ENCODE results near the gene VAPB.

VAPB gene

DNA sequence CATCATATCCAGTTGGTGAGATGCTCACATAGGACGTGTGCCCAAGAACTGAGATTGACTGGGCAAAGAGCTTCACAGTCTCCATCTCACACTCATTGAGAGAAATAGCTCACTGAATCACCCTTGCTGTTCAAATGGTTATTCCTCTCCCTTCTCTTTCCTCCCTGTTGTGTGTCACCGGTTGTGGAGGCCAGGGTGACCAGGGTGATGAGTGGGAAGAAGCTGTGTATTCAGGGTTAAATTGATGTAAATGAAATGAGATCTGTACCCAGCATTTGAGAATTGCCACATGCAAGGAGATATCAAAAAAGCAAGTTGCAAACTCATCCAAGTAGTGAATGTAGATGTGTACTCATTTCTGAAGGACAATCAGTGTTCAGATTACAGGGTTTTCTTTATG lies 36.6 kb upstream of the VAPB start:
- no peak overlapping the region for H3K27ac ChIP-seq
- TF ChIP-seq, protein P1, sequence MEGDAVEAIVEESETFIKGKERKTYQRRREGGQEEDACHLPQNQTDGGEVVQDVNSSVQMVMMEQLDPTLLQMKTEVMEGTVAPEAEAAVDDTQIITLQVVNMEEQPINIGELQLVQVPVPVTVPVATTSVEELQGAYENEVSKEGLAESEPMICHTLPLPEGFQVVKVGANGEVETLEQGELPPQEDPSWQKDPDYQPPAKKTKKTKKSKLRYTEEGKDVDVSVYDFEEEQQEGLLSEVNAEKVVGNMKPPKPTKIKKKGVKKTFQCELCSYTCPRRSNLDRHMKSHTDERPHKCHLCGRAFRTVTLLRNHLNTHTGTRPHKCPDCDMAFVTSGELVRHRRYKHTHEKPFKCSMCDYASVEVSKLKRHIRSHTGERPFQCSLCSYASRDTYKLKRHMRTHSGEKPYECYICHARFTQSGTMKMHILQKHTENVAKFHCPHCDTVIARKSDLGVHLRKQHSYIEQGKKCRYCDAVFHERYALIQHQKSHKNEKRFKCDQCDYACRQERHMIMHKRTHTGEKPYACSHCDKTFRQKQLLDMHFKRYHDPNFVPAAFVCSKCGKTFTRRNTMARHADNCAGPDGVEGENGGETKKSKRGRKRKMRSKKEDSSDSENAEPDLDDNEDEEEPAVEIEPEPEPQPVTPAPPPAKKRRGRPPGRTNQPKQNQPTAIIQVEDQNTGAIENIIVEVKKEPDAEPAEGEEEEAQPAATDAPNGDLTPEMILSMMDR (conservative IDR thresholded peaks at IDR 0.05), result no peak

DNA sequence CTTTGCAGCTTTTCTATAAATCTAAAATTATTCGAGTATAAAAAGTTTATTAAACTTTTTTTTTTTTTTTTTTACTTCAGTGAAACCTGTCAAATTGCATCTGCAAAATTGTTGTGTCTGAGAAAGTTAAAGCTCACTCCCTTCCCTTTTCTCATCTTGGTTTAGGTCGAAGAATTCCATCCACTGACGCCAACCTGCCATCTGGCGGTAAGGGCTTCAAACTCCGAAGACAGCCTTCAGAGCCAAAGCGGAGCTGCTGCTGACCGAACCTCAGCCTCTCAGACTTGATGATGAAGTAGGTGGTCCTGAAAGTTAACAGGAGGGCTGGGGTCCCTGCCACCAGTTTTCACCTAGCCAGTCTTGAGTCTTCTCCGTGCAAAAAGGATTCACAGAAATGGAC lies 29.6 kb upstream of the VAPB start:
- TF ChIP-seq, protein P1 (conservative IDR thresholded peaks at IDR 0.05), result no peak
- no peak overlapping the region for H3K27ac ChIP-seq

DNA sequence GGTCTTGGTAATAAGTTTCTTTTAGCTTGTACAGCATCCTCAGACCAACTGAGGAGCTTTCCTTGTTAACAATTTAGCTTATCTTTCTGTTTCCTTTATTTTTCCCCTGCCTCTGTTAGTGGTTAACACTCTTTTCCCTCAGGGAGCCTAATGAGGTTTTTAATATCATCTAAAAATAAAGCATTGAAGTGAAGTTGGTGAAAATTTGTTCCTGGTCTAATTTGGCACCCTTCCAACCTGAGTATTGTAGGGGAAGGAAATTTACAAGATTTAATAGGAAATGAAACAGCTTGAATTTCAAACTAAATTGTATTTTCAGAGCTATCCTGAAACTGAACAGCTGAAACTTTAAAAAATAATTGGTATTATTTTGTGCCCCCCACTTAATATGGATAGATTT lies 28.1 kb upstream of the VAPB start:
- TF ChIP-seq, protein P1 (conservative IDR thresholded peaks at IDR 0.05), result no peak
- no peak overlapping the region for H3K27ac ChIP-seq

DNA sequence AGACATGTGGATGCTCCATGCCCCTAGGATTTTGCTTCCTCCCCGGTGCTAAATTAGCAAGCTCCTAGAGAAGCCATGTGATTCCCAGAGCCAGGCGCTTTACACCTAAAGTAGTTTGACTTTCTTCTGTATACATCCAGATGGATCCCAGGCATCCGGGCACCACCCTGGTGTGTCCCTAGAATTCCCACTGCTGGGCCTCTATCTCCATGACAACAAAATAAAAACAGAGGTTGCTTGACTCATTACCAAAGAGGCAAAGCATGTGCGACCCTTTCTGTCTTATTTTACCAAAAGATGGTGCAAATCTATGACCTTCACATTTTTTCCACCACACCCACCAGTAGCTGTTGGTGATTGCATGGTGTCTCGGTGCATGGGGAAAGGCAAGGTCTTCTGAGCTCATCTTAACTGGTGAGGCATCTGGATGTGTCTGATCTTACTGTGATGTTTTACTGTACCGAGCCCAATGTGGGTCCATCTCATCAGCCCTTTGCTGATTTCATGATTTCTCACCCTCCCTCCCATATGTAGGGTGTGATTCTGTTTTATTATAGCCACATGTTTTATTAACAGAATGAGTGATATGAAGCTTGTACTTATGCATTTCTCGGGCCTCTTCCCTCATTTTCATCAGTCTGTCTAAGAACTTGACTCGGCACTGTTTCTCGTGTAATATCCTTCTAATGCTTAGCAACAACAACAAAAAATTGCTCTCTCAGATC lies 27.4 kb upstream of the VAPB start:
- no peak overlapping the region for H3K27ac ChIP-seq

DNA sequence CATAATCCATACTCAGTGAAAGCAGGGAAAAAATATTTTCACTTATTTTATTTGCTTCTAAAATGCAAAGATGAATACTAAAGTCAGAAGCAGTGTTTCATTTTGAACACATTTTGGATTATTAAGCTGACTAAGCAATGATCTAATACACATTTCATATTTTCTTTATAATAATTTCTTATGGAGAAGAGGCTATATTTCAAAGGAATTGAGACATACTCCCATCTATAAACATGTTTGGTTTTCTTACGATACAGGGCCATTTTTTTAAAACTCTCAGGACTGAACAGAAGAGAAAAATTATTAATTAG lies 26.9 kb upstream of the VAPB start:
- no peak overlapping the region for H3K27ac ChIP-seq
- TF ChIP-seq, protein P1 (conservative IDR thresholded peaks at IDR 0.05), result no peak

More for the DNA sequence above, 27.4 kb upstream of the VAPB start:
- TF ChIP-seq, protein P1 (conservative IDR thresholded peaks at IDR 0.05), result no peak

DNA sequence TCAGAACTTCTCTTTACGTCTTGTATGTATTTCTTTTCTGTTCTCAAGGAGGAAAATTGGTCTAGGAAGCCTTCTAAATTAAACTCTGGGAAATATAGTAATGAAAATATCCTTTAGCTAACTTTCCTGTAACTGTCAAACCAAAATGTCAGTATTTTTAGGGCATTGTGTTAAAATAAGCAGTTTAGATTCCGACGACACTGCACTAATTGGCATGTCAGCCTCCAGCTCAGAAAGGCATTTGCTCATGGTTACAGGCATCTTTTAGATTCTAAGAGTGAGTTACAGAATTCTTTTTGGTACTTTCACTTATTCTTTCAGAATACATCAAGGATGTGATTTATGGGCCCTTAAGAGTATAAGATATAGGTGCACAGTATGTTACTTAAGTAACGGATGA lies 26.1 kb upstream of the VAPB start:
- no peak overlapping the region for H3K27ac ChIP-seq
- TF ChIP-seq, protein P1 (conservative IDR thresholded peaks at IDR 0.05), result no peak

DNA sequence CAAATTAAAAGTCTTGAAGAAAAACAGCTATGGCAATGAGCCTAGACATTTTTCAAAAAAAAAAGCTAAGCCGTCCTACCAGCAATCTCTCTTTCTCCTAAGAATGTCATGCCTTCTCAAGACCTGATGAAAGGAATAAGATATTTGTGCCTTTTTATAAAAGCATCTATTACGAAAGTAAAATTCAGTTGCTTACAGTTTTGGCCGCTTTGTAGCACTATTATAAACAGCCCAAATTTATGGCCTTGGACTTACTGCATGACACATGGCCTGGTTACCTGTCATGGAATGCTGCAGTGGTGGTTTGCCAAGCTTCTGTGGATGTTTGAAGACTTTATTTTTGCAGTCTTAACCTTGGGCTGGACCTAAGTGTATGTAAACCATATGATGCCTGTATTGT lies 22.2 kb upstream of the VAPB start:
- H3K27ac ChIP-seq, result no peak overlapping the region
- TF ChIP-seq, protein P1 (conservative IDR thresholded peaks at IDR 0.05), result no peak
